ENCODE data around the gene TMEM272. TPM values are rescaled to one million over a fixed set of nuclear protein-coding genes. Genes with fewer than 3 reads are reported as not detected.

TMEM272 gene, protein sequence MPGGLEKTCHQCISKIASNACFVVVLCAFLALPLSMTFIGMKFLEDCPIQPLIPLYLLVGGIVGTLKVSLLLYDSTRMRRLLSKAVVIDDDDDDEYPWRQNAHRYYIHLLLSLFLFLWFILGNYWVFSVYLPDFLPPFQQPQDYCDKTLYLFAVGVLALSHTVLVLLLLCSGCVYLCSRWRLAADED
- total RNA-seq (2022; extraction: Qiagen RNA extraction): not detected in 5 replicates

DNA sequence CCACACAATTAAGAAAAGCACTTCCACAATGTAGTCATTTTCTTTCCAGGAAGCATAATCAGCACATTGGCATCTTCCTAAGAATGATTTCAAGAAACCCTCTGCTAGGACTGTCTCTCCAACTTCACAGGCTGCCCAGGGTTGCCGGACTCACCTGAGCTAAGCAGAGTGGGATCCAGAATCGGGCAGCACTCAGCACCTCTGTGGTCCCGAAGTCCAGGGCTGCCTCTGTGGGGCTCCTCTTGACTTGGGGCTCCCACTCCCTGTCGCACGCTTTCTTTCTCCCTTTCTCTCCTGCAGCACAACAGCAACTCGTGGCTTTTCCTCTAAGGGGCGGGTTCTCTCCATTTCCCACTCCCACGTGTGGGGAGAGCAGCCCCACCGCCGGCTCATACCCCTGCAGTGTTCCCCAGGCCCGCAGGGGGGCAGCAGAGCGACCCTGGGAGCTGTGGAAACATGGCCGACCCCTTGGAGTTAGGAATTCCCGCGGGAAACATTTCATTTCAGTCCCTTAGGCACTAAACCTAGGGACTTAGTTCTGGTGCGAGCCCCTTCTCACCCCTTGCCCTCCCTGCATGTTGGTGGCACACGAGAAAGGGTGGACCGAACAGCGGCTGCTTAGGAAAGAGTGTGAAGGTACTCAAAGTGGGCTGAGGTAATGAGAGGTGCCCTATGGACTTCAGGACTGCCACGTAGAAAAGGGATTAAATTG, at the start of gene TMEM272:
Gene TMEM272 (minus strand): TSS at position 316 of the 712 bp plus-strand sequence. CDS start 6,647 bp downstream, outside the sequence.

DNA sequence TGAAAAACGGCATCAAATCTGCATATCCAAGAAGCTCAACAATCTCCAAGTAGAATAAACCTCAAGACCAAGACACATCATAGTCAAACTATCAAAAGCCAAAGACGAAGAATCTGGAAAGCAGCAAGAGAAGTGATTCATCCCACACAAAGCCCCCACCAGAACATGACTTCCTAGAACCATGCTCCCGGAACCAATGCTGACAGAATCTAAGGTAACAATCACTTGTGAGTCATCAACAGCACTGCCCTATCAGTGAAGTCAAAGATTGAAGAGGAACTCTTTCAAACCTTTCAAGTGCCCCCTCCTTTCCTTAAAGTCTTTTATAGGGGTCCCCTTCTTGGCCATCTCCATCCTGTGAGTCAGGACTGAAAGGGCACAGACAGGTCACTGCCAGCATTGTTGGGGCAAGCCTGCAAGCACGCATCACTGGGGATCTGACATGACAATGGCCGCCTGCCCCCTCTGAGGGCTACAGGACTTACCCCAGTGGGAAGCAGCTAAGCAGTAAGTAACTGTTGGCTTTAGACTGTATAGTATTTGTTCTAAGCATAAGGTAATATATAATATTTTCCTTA, 16.8 kb upstream of the TMEM272 start, which contains the start of gene CCDC70:
Gene CCDC70 (plus strand): TSS at position 247 of the 578 bp plus-strand sequence. CDS start 3,443 bp downstream, outside the sequence.

DNA sequence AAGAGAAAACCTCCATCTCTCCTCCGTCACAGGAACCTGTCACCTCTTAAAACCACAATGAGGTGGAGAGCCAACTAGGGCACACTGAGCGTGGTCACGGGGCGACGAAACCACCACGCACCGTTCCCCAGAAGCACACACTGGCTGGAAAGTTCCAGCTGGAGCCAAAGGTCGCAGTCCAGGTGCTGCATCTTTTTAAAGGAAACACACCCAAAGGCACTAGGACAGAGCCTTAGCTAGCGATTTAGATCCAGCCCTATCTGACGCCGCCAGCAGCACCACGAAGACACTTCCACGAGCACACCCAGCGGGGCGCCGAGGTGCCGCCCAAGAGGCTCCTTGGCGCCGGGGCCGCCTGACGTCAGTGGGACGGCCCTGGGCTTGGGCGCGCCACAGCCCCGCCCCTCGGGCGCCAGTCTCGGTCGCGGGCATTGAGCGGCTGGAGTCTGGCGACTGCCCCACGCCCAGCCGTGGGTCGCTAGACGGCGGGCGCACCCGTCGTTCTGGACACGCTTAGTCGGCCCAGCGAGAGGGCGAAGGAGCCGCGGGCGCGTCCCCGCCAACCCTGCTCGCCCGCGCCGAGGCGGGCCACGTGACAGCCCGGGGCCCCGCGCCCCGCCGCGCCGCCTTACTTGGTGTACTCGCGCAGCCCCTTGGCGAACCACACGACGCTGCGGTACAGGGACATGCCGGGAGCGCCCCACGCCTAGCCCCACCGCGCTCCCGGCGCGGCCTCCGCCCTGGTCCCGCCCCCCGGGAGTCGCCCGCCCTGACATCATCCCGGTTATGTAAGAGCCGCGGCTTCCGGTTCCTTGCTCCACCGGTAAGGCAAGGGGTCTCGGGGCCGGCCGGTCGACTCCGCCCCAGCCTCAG, 41.3 kb downstream of the TMEM272 start, which contains the start of gene DHRS12:
Gene DHRS12 (minus strand): TSS at position 742 of the 873 bp plus-strand sequence. CDS start 4,504 bp downstream, outside the sequence.

Other genes starting within 250 kb of the TMEM272 start
- gene DHRS12, start 41.0 kb downstream of the TMEM272 start, total RNA-seq (2022; extraction: Qiagen RNA extraction): 3.7 to 6.5 TPM (median 5.6 TPM) in 5 replicates
- gene CCDC70, start 16.8 kb upstream of the TMEM272 start, total RNA-seq (2022; extraction: Qiagen RNA extraction): not detected in 5 replicates
- 1.8 to 3.0 TPM (median 2.6 TPM) in 5 replicates for gene ATP7B, start 166.3 kb upstream of the TMEM272 start, total RNA-seq (2022; extraction: Qiagen RNA extraction)
- gene ALG11, start 167.2 kb upstream of the TMEM272 start, total RNA-seq (2022; extraction: Qiagen RNA extraction): 5.0 to 14.1 TPM (median 7.3 TPM) in 5 replicates
- 5.3 to 9.3 TPM (median 6.6 TPM) in 5 replicates for gene UTP14C, start 179.5 kb upstream of the TMEM272 start, total RNA-seq (2022; extraction: Qiagen RNA extraction)